Right kidney (tissue), 9 donors: ENCODE measurements around the gene NPB.

ENCODE experiments used
- DNase-seq: peaks from one replicate; pipeline ENCODE4 v3.0.0-alpha.2; 2016
- long read RNA-seq, 8 donors: transcript quantifications; one replicate each; lab custom pipeline, GENCODE V29; 2026

Gene NPB
- long read RNA-seq, donor 1, transcript NPB-202 (1 exons, 2,154 nt) = major isoform, 7 of 9 reads
- long read RNA-seq, donor 1, partial matches to known transcripts = 0 of 9 reads
- long read RNA-seq, donor 1, other reads (novel, unspliced or antisense) = 0 of 9 reads
- long read RNA-seq, donor 2, transcript NPB-202 (1 exons, 2,154 nt) = major isoform, 6 of 7 reads
- long read RNA-seq, donor 2, partial matches to known transcripts = 0 of 7 reads
- long read RNA-seq, donor 2, other reads (novel, unspliced or antisense) = 0 of 7 reads
- long read RNA-seq, donor 3, partial matches to known transcripts = 0 of 2 reads
- long read RNA-seq, donor 3, other reads (novel, unspliced or antisense) = 0 of 2 reads
- long read RNA-seq, donor 4, transcript NPB-202 (1 exons, 2,154 nt) = major isoform, 7 of 7 reads
- long read RNA-seq, donor 4, partial matches to known transcripts = 0 of 7 reads
- long read RNA-seq, donor 4, other reads (novel, unspliced or antisense) = 0 of 7 reads
- long read RNA-seq, donor 5, transcript NPB-202 (1 exons, 2,154 nt) = major isoform, 13 of 29 reads
- long read RNA-seq, donor 5, partial matches to known transcripts = 0 of 29 reads
- long read RNA-seq, donor 5, other reads (novel, unspliced or antisense) = 16 of 29 reads
- long read RNA-seq, donor 6, transcript NPB-202 (1 exons, 2,154 nt) = major isoform, 11 of 15 reads
- long read RNA-seq, donor 6, partial matches to known transcripts = 0 of 15 reads
- long read RNA-seq, donor 6, other reads (novel, unspliced or antisense) = 0 of 15 reads
- long read RNA-seq, donor 7 = 0 reads
- long read RNA-seq, donor 8, transcript NPB-202 (1 exons, 2,154 nt) = major isoform, 7 of 10 reads
- long read RNA-seq, donor 8, partial matches to known transcripts = 0 of 10 reads
- long read RNA-seq, donor 8, other reads (novel, unspliced or antisense) = 0 of 10 reads

DNA sequence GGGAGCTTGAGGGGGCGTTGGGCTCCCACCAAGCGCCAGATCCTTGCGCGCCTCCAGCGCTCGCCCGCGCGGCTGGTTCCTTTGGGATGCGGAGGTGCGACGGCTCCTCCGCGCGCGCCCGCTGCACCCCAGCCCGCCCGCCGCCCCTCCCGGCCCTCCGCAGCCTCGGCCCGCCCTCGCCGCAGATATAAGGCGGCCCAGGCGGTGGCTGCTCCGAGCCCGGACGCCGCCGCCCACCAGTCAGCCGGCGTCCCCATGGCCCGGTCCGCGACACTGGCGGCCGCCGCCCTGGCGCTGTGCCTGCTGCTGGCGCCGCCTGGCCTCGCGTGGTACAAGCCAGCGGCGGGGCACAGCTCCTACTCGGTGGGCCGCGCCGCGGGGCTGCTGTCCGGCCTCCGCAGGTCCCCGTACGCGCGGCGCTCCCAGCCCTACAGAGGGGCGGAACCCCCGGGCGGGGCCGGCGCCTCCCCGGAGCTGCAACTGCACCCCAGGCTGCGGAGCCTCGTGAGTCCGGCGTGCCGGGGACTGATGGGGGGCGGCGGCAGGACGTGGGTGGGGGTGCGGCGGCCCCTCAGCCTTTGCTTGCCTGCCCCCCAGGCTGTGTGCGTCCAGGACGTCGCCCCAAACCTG lies at the start of gene NPB:
Gene NPB (plus strand): TSS at position 216 of the 630 bp plus-strand sequence. CDS start 40 bp downstream, at position 256.
- DNase-seq = peak; percentile 51

- DNase-seq = no peak
Measured at GRCh38 chr17:81854974-81855774, 46.9 kb upstream of the NPB start.

DNA sequence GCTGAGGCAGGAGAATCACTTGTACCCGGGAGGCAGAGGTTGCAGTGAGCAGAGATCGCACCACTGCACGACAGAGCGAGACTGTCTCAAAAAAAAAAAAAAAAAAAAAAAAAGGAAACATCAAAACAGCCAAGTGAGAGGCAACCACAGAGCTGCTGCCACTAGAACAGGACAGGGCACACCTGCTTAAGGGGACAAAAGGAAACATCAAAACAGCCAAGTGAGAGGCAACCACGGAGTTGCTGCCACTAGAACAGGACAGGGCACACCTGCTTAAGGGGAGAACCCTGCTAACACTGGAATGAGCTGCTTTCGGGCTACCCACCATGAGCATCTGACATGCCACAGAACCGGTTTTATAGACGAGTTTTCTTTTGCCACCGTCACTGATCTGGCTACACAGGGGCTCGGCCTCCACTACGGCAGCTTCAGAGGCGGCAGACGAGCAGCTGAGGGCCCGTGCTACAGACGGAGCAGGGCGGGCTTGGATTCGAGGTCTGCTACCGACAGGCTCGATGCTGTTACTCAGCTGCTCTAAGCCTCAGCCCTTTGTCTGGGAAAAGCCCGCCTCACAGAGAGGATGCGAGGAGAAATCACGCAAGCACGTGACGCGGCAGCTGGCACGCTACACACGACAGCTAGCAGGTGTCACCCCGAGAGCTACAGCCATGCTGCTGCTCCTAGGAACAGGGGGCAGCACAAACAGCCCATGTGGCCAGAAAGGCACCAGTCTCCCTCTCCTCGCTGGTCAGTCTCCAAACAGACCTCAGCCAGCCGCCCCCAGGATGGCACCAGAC lies 43.7 kb upstream of the NPB start:
- DNase-seq = no peak

DNA sequence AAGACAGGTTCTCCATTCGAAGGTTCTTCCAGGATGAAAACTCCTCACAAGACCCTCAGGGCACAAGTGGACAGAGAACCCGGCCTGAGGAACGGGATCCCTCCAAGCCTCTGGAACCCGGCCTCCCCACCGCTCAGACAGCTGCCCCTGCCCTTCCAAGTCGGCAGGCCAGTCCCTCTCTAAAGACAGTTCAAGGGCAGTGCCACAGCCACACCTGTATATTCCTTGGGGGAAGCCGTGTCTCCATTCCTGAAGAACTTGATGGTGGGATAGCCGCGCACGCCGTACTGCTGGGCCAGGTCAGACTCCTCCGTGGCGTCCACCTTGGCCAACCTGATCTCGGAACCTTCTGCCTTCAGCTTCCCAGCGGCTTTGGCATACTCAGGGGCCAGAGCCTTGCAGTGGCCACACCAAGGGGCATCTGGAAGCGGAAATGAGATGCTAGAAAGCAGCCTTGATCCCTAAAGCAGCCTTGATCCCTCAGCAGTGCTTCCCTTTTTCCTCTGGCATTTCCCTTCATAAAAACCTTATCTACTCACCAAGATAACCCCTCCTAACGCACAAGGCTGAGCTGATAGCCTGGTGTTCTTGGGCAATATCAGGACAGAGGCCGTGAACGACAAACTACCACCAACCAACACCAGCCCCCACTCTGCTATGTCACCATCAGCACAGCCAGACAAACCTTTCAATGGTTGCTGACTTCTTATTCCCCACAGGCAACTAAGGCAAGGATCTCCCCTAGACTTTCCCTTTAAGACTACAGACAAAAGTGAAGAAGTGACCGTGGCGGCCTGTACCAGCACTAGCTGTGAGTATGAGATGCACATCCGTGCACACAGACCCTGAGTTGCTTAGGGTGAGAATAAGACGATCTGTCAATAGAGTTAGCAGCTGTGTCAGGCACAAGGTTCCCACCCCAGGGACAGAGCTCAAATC lies 42.8 kb upstream of the NPB start:
- no peak for DNase-seq

DNA sequence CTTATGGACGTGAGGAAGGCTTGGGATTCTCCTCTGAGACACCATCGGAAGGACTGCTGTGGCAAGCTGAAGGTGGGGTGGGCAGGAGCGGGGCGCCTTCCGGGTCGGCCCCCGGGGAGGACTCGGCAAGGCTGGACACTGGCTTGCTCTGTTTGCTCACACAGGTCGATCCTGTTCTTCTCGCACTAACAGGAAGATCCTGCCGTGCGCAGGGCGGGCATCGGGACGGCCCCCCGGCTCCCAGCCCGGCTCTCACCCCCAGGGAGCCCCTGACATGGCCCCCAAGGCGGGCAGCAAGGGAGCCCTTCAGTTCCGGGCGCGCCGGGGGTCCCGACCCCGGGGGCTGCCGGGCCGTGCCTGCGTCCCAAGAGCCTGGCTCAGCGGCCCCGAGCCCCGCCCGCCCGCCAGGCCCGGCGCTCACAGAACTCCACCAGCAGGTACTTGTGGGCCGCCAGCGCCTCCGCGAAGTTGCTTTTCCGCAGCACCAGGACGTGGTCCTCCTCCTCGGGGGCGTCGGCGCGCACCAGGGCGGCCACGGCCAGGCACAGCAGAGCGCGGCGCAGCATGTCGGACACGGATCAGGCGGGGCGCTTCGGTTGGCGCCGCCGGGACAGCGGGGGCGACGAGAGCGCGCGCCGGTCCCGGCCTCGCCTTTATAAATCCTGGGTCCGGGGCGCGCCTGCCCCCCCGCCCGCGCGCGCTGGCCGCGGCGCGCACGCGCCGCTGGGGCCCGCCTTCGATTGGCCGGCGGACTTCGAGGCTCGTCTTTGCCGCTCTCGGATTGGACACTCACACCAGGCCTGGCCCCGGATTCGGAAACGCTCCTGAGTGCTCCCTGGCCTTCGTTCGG lies 41.9 kb upstream of the NPB start, which contains the start of gene P4HB:
Gene P4HB (minus strand): TSS at position 630 of the 850 bp plus-strand sequence. CDS start 64 bp downstream, at position 566.
- DNase-seq = peak; percentile 88

- DNase-seq = peak; percentile 98
Measured at GRCh38 chr17:81860756-81861568, 41.1 kb upstream of the NPB start.

- DNase-seq = no peak
Measured at GRCh38 chr17:81863123-81863675, 38.8 kb upstream of the NPB start.

DNA sequence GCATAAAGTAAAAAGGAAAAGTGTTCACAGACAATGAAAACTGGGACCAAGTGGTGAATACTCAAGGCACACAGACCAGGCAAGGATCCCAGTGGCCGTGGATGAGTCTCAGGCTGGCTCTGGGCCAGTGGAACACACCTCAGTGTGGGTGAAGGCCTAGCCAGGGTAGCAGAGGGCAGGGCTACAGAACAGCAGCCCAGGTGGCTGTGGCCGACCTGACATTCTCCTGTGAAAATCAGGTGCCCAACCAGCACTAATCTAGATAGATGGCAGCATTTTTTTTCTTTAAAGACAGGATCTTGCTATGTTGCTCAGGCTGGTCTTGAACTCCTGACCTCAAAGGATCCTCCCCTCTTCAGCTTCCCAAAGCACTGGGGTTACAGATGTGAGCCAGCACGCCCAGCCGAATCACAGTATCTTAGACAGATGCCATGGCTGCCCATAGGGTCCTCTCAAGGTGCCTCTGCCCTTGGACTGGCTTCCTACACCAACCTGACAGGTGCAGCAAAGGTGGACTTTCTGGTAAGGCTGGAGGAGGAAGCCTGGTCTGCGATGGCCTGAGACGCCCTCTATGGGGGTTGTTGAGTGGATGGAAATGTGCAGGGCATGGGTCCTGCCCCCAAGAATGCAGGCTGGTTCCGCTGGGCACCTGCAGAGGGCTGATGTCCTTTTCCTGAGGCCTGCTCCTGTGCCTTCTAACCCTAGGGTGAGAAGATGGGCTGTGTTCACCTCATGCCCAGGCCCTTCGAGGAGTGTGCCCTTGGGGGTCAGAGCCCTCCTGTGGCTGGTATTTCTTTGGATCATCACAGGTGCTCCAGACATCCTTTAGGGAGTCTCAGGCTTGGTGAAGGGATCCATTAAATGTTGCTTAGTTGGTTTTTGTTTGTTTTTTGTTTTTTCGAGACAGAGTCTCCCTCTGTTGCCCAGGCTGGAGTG lies 37.9 kb upstream of the NPB start:
- DNase-seq = no peak

GRCh38 chr17:81865358-81865732 lies 36.7 kb upstream of the NPB start:
- DNase-seq = no peak

- no peak for DNase-seq
Measured at GRCh38 chr17:81865733-81866439, 36.2 kb upstream of the NPB start.

DNA sequence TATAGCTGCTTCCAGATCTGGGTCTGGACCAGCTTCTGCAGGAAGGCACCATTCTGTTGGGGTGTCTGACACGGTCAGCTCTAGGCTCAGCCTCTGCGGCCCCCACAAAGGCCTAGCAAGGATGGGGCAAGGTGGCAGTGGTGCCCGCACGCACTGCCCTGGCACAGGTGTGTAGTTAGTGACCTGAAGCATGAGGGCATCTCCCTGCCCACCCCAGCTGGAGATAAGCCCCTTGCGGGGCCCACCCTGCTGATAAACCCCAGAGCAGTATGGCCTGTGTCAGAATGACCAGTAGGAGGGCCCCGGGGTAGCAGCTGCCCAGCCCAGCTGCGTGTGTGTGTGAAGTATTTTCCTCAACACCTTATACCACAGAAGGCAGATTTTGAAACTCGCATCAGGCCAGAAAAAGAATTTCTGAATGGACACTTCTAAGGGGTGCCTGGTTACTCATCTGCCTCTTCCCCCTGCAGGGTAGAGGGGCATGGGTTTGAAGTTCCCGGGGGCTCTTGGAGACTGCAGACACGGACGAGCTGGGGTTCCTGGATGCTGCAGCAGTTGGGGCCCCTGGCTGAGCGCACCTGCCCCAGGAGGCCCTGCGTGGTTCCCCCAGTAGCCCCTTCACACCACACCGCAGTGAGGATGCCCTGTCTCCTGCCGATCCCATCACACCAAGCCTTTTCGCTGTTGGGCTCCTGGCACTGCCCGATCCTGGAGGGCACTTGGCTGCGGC lies 35.4 kb upstream of the NPB start:
- no peak for DNase-seq

DNA sequence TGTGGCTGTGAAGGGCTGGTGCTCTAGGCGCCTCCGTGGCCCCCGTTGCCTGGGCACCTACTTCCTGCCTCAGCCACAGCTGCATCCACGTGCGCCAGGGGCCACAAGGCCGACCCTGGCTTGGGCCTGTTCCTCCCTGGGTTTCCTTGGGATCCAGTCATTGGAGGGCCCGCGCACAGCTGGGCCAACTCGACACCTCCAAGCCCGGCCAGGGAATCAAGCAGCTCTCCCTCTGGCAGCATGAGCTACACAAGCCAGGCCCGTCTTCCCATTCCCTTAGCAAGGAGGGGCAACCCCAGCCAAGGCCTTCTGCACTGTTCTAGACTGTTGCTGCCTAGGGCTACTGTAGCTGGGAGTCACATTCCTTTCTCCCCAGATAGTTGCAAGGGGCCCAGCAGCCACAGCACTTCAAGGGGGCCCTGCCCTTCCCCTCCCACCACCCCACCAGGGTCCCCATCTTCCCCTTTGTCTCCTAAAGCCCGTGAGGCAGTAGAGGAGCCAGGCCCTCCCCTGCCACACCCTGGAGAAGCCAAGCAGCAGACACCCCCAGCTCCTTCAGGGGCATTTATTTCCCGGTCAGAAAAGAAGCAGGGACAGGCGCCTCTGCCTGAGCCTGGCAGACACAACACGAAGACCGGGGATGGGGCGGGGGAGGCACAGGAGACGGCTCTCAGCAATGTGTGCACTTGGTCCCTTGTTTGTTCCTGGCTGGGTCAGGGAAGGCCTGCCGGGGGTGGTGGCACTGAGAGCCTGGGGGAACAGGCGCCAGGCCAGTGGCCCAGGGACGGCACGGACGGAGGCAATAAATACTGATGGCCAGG lies 34.7 kb upstream of the NPB start:
- DNase-seq = no peak

DNA sequence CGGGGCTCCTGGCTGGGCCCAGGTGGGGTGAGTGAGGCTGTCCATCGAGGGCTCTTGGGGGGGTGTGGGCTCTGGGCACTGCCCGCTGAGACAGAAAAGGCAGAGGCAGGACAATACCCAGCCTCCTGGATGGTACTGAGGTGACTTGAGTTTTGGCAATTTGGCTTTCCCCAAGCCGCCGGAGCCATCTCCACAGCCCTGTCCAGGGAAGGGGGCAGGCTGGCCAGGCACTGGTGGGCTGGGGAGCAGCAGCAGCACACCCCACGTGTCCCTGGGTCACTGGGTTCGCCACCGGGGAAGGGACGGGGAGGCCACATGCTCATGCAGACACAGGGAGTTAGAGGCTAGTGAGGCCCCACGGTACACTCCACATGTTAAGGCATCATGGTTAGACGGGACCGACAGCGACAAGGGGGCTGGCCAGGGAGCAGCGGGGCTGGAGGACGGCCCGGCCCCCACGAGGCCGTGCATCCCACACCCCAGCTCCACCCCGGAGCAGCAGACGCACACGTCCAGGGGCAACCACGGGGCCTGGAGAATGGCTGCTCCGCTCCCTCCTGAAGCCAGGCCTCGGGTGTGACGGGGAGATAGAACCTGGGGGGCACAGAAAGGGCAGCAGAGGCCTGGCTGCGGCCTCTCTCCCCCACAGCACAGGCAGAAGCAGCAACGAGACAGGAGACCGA lies 33.9 kb upstream of the NPB start:
- no peak for DNase-seq
